Subcutaneous adipose tissue (tissue), 4 donors: ENCODE results near the gene GNAI1. TPM values are rescaled to one million over a fixed set of nuclear protein-coding genes. Genes with fewer than 3 reads are reported as not detected.

Source experiments
- CTCF ChIP-seq: fragments of 450-650 bp; IDR thresholded peaks from one replicate; pipeline ENCODE4 v1.5.1; 2016; ENCODE audit warnings: low read depth, mild to moderate bottlenecking, control low read depth, antibody characterized with exemption, moderate library complexity
- total RNA-seq, 4 donors: library from RNA; depleted of rRNA; stranded (reverse); fragments of >200 nt; gene quantifications; one replicate each; pipeline ENCODE4 v1.1.0, GENCODE V29; 2016

The GNAI1 gene
- total RNA-seq, 4 donors from 2014 or later, result 93.8 to 328 (median 103) TPM

GRCh38 chr7:80241671-80242070 is 107.0 kb downstream of the GNAI1 start:
- TF ChIP-seq CTCF, result no peak

- TF ChIP-seq CTCF, result no peak
Measured at GRCh38 chr7:80243425-80243824, 108.8 kb downstream of the GNAI1 start.

GRCh38 chr7:80244206-80244916 is 109.7 kb downstream of the GNAI1 start:
- no peak for TF ChIP-seq CTCF

GRCh38 chr7:80247144-80247543 is 112.5 kb downstream of the GNAI1 start:
- TF ChIP-seq CTCF, result no peak

GRCh38 chr7:80247891-80248290 is 113.3 kb downstream of the GNAI1 start:
- no peak for TF ChIP-seq CTCF

- no peak for TF ChIP-seq CTCF
Measured at GRCh38 chr7:80249184-80249583, 114.6 kb downstream of the GNAI1 start.

- TF ChIP-seq CTCF, result no peak
Measured at GRCh38 chr7:80249619-80250295, 115.1 kb downstream of the GNAI1 start.
